Femur (tissue), 1 donor: Measurements from ENCODE around the gene GRK5.
A peak's percentile ranks its signal among the peaks of the same experiment; 100 is the strongest.
"Not testable (repeated sequence)": the region's sequence is repeated elsewhere in the genome, so short reads cannot be mapped to it uniquely, and the experiment has no call there.

Source experiments
- DNase-seq: peaks from one replicate; pipeline ENCODE4 v3.0.0-alpha.2; 2017

Gene GRK5

GRCh38 chr10:119252470-119253151 lies 45.2 kb downstream of the GRK5 start:
- DNase-seq = no peak

GRCh38 chr10:119253433-119254174 lies 46.2 kb downstream of the GRK5 start:
- peak; percentile 86 for DNase-seq

DNA sequence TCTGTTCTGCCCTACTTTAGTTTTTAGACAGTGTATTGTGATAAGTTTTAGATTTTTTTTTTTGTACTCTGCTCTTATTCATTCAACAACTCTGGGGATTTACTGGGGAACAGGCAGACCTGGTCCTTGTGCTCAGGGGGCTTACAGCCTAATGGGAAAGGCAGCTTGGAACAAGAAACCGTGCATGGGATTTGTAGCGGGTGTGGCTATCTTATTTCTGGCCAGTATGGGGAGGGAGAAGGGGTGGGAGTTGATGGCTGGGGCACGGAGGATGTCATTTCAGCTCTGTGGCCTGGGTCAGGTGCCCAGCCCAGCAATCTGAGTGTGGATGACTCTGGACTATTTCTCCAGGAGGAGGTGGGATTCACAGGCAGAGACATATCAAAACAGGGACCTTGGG lies 47.0 kb downstream of the GRK5 start:
- DNase-seq = no peak

DNA sequence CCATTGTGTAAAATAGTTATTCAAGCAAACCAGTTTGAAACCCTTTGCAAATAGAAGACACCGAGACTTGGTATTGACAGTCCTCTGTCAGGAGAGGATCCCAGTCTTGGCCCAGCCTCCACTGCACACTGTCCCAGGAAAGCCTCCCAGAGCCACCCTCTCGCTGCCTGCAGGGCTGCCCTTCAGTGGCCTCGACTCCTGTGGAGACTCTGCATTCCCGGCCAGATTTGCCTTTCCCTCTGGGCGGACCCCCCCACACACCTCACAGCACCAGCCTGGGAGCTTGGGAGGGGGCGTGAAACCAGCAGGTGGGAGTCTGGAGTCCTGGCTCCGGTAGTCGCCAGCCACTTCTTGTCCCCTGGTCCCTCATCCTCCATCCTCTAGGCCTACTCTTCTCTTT lies 48.7 kb downstream of the GRK5 start:
- no peak for DNase-seq

GRCh38 chr10:119256897-119257296 lies 49.5 kb downstream of the GRK5 start:
- no peak for DNase-seq

DNA sequence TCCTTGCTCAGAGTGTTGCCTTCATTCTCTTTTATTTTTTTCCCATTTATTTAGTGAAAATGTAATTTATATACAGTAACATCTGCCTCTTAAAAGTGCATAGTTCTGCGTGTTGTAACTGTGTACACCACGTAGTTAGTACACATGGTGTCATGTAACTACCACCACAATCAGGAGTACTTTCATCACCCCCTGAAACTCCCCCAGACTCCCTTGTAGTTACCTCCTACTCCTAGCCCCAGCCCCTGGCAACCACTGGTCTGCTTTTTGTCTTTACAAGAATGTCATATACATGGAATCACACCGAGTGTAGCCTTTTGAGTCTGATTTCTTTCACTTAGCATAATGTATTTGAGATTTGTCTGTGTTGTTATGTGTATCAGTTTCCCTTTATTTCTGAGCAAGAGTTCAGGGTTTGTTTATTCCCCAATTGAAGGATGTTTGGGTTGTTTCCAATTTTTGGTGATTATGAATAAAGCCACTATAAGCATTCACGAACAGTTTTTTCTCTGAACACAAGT lies 50.6 kb downstream of the GRK5 start:
- no peak for DNase-seq

DNA sequence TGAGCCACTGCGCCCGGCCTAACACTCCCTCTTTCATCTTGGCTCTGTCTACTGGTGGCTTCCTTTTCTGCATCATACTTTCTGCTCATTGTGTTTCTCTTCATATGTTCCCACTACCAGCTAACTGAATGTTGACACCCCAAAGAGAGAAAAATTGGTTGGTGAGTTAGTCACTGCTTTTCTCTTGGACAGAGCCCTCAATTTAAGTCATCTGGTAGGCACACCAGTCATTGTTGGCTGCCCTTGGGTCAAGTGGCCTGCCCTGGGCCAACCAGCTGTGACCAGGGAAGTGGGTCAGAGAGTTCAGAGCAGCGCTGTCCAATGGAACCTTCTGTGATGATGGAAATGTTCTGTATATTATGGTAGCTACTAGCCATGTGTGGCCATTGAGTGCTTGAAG lies 52.0 kb downstream of the GRK5 start:
- no peak for DNase-seq

DNA sequence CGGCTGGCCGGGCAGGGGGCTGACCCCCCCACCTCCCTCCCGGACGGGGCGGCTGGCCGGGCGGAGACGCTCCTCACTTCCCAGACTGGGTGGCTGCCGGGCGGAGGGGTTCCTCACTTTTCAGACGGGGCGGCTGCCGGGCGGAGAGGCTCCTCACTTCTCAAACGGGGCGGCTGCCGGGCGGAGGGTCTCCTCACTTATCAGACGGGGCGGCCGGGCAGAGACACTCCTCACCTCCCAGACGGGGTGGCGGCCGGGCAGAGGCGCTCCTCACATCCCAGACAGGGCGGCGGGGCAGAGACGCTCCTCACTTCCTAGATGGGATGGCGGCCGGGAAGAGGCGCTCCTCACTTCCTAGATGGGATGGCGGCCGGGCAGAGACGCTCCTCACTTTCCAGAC lies 53.6 kb downstream of the GRK5 start:
- not testable (repeated sequence) for DNase-seq

DNA sequence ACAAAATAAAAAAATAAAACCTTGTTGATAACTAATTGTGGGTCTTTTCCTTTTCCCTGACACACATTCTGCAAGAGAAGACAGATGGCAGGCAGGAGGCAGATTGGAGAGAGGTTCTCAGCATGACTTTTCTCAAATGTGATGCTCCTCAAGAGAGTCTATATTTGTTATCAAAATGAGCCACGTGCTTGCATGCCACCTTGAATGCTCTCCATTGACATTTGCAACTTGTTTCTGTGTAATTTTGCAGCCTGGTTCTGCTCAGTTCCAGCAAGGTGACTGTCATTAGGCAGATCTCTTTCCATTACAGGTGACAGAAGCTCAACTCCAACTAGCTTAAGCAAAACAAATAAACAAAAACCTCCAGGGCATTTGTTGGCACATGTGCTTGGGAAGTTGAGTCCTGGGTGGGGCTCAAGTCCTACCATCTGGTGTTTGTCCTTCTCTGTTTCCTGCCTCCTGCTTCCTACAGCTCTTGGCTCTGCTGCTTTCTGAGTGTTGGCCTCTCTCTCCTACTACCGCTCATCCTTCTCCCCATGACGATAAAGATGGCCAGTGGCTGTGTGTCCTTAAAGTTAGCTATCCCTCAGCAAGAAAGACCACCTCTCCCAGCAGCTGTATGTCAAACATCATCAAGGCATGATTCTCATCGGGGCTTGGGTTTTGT lies 56.7 kb downstream of the GRK5 start:
- DNase-seq = no peak

DNA sequence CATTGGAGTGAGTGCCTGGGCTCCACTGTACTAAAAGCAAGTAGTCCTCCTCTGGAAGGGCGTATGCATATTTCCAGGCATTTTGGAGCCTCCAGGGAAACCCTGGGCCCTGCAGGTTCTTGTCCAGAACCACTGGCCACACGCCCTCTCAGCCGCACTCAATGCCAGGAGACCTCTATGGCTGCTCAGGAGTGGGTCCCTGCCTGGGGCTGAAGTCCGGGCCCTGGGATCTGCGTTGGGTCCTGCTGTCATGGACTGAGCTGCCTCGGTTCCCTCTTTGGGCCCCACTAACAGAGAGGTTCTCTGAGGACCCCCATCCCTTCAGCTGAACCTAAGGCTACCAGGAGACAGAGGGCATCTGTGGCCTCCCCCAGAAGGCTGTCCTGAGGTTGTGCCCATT lies 58.3 kb downstream of the GRK5 start:
- no peak for DNase-seq

- DNase-seq = no peak
Observed at GRCh38 chr10:119267384-119267783, 60.0 kb downstream of the GRK5 start.

- DNase-seq = no peak
Observed at GRCh38 chr10:119268428-119268827, 61.1 kb downstream of the GRK5 start.

GRCh38 chr10:119268871-119269506 lies 61.6 kb downstream of the GRK5 start:
- DNase-seq = no peak

DNA sequence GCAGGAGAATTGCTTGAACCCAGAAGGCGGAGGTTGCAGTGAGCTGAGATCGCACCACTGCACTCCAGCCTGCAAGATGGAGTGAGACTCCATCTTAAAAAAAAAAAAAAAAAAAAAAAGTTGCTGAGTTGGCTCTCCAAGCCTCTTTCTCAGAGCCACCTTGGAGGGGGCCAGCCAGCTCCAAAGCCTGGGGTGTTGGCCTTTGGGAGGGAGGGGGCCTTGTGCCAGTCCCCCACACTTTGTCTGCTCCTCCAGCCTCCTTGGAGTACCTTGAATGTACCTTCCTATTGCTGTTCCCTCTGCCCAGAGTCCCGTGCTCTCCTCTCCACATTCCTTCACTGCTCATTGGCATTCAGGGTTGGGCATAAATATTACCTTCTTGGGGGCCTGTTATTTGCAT lies 62.4 kb downstream of the GRK5 start:
- DNase-seq = no peak

GRCh38 chr10:119270762-119271366 lies 63.5 kb downstream of the GRK5 start:
- peak; percentile 68 for DNase-seq

DNA sequence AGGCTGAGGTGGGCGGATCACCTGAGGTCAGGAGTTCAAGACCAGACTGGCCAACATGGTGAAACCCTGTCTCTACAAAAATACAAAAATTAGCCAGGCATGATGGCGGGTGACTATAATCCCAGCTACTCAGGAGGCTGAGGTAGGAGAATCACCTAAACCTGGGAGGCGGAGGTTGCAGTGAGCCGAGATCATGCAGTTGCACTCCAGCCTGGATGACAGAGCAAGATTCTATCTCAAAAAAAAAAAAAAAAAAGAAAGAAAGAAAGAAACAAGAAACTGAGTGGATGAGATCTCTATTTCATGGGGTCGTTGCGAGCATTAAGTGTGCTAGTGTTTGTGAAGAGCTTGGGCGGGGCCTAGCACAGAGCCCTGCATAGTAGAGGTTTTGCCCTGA lies 65.0 kb downstream of the GRK5 start:
- not testable (repeated sequence) for DNase-seq

DNA sequence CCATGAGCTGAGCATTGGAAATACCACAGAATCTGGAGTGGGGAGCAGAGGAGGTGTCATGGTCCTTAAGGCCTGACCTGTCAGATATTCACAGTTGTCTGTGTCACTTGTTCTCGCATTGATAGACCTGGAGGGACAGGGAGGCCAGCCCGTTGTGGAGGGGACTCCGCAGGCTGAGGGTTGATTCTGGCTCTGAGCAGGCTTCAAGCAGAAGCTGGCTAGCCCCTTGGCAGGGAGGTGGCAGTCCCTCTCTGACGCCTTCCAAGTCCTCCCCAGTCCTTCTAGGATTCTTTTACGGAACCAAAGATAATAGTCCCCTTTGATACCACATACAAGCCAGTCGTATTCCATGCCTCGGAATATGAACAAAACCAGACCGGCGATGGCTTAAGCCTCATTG lies 65.4 kb downstream of the GRK5 start:
- DNase-seq = no peak

GRCh38 chr10:119273413-119273812 lies 66.0 kb downstream of the GRK5 start:
- DNase-seq = no peak

DNA sequence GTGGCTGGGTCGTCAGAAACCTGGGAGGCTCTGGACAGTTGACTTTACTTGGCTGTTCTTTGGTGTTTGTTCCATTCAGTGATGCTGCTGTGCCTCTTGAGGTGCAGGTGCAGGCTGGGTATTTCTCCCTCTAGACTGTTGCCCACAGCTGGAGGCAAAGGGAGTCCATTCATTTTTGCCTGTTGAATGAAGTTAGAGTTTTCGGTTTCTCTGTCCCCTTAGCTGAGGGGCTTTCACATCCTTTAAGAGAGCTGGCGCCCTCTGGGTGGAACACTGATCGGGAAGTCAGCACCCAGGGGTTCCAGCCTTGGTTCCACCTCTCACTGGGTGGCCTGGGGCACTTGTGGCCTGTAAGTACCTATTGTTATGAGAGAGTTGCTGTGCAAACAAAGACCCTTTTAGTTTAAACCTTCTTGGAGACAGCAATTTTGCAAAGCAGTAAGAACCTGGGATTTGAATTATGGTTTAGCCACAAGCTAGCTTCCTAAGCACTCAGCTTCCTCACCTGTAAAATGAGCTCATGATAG lies 67.2 kb downstream of the GRK5 start:
- no peak for DNase-seq

GRCh38 chr10:119275085-119275484 lies 67.7 kb downstream of the GRK5 start:
- DNase-seq = no peak

GRCh38 chr10:119276194-119276593 lies 68.8 kb downstream of the GRK5 start:
- DNase-seq = not testable (repeated sequence)

DNA sequence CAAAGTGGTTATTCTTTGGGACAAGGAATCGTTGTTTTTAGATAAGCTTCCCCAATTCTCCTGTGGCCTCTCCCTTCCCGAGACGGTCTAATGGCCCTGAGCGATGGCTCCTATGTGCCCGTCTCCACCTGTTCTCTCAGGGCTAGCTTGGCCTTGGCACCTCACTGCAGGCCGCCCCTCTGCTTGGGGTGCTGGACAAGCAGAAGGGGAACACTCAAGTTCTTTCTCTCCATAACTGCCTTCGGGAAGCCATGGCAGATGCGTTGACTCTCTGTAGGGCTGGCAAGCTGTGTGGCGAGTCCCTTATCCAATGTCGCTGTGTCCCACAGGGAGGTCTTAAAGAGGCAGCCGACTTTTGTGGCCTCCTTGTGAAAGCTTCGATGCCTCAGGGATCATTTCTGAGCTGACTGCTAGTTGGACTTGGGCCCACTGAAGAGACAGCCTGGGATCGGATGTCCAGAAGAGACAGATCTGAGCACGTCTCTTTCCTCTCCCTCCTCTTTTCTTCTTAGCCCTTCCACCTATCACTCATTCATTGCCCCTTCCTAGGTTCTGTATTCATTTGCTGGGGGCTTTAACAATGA lies 70.8 kb downstream of the GRK5 start:
- DNase-seq = no peak
